Spinal cord (tissue), 10 donors: ENCODE data around the gene MOB3B. TPM values are rescaled to one million over a fixed set of nuclear protein-coding genes. Genes with fewer than 3 reads are reported as not detected.

ENCODE experiments used
- DNase-seq, 6 donors: peaks; one replicate each; pipeline versions ENCODE4 v3.0.0 to v3.0.0-alpha.2; 2013 to 2015; ENCODE audit warnings: low spot score in 6 of 6, low read depth in 4 of 6
- H3K27ac ChIP-seq: one replicate; pipeline ENCODE4 v1.5.1; 2013; ENCODE audit warnings: low read depth, low read length, control low read depth
- H3K27me3 ChIP-seq: one replicate; pipeline ENCODE4 v1.6.1; 2013; ENCODE audit warnings: low read length; ENCODE audit not compliant: control insufficient read depth, insufficient read depth
- H3K36me3 ChIP-seq: one replicate; pipeline ENCODE4 v1.6.1; 2013; ENCODE audit warnings: low read length; ENCODE audit not compliant: control insufficient read depth, insufficient read depth
- H3K4me1 ChIP-seq: one replicate; pipeline ENCODE4 v1.6.1; 2013; ENCODE audit warnings: low read length; ENCODE audit not compliant: control insufficient read depth, insufficient read depth
- H3K4me3 ChIP-seq: one replicate; pipeline ENCODE4 v1.5.1; 2013; ENCODE audit warnings: low read depth, low read length, control low read depth
- H3K9me3 ChIP-seq: one replicate; pipeline ENCODE4 v1.6.1; 2013; ENCODE audit warnings: low read length; ENCODE audit not compliant: control insufficient read depth, insufficient read depth
- WGBS: methylation state at CpG from one replicate; pipeline ENCODE4 v1.1.5; 2013; ENCODE audit warnings: missing lambda C conversion rate; ENCODE audit not compliant: insufficient coverage; 5-methylcytosine and 5-hydroxymethylcytosine counted together
- long read RNA-seq, 4 donors: transcript quantifications; one replicate each; lab custom pipeline, GENCODE V29; 2026
- polyA plus RNA-seq, 2 donors: library from polyadenylated mRNA; unstranded; fragments of 120-200 nt; gene quantifications; one replicate each; pipeline ENCODE4 v1.2.1, GENCODE V29; 2013; ENCODE audit not compliant: insufficient read length in 2 of 2
- total RNA-seq, 2 donors: library from RNA; depleted of rRNA in 1 of 2; stranded (reverse); fragments of 120-200 nt in 1 of 2; fragments of >200 nt in 1 of 2; gene quantifications; one replicate each; pipeline versions ENCODE4 v1.2.3 to v1.2.4, GENCODE V29; 2013 to 2014
- donor health status: healthy.

The MOB3B gene
- 10 to 100 TPM in 1 of 2 donors, 1 to 10 TPM in 1; 9.4 to 11.8 TPM for total RNA-seq
- 10 to 100 TPM; 20.2 to 34.9 TPM for polyA plus RNA-seq
- long read RNA-seq, donor 1, full-length matches to known transcripts, result 5 of 5 reads
- long read RNA-seq, donor 1, partial matches to known transcripts, result 0 of 5 reads
- long read RNA-seq, donor 1, other reads (novel, unspliced or antisense), result 0 of 5 reads
- long read RNA-seq, donor 2, full-length matches to known transcripts, result 6 of 6 reads
- long read RNA-seq, donor 2, partial matches to known transcripts, result 0 of 6 reads
- long read RNA-seq, donor 2, other reads (novel, unspliced or antisense), result 0 of 6 reads
- long read RNA-seq, donor 3, full-length matches to known transcripts, result 8 of 8 reads
- long read RNA-seq, donor 3, partial matches to known transcripts, result 0 of 8 reads
- long read RNA-seq, donor 3, other reads (novel, unspliced or antisense), result 0 of 8 reads
- long read RNA-seq, donor 4, full-length matches to known transcripts, result 4 of 4 reads
- long read RNA-seq, donor 4, partial matches to known transcripts, result 0 of 4 reads
- long read RNA-seq, donor 4, other reads (novel, unspliced or antisense), result 0 of 4 reads

GRCh38 chr9:27529316-27530278, at the start of gene MOB3B:
Gene MOB3B, minus strand, starts transcription at chr9:27529814. Its CDS starts 74,264 bp downstream, at chr9:27455550.
- Histone ChIP-seq H3K4me1 (peaks cover 15% of the 10 kb centered on the region), H3K36me3 (no peaks in the 10 kb centered on the region), H3K27ac (peak within 1 kb of the TSS; percentile 82), H3K27me3 (no peaks in the 10 kb centered on the region), H3K9me3 (no peaks in the 10 kb centered on the region), H3K4me3 (peak within 1 kb of the TSS; percentile 79)
- under 1% methylated on average over 72 of the region's 74 CpGs for WGBS
- peak; percentile 59 to 94 (median 70) for DNase-seq

- Histone ChIP-seq H3K4me1 (peaks cover 5% of the 10 kb centered on the region), H3K4me3 (peak overlapping the region; percentile 72), H3K36me3 (no peaks in the 10 kb centered on the region), H3K27me3 (no peaks in the 10 kb centered on the region), H3K9me3 (peaks cover 2% of the 10 kb centered on the region), H3K27ac (peak overlapping the region; percentile 98)
- DNase-seq, result peak; percentile 96 to 100 (median 97)
- under 1% methylated on average over 27 of the region's 35 CpGs for WGBS
Observed at GRCh38 chr9:27573634-27574590, 44.3 kb upstream of the MOB3B start.

GRCh38 chr9:27572918-27573633, 43.5 kb upstream of the MOB3B start, which contains the start of gene C9orf72:
Gene C9orf72, minus strand, starts transcription at chr9:27573481. Its CDS starts 6,361 bp downstream, at chr9:27567120.
- WGBS, result 0% methylated on average over 55 of the region's 72 CpGs
- no peaks in the 10 kb centered on the region for H3K27me3 ChIP-seq
- peak within 1 kb of the TSS; percentile 98 for H3K27ac ChIP-seq
- peak in 3 of 6 donors; percentile 24 to 52 (median 46) for DNase-seq
- H3K36me3 ChIP-seq, result no peaks in the 10 kb centered on the region
- H3K4me1 ChIP-seq, result peaks cover 5% of the 10 kb centered on the region
- H3K9me3 ChIP-seq, result peaks cover 2% of the 10 kb centered on the region
- H3K4me3 ChIP-seq, result peak within 1 kb of the TSS; percentile 72

GRCh38 chr9:27572566-27572917, 42.9 kb upstream of the MOB3B start:
- peak; percentile 27 to 81 (median 66) for DNase-seq
- H3K27me3 ChIP-seq, result no peaks in the 10 kb centered on the region

GRCh38 chr9:27572061-27572460, 42.4 kb upstream of the MOB3B start:
- peak overlapping the region; percentile 72 for H3K4me3 ChIP-seq
- H3K4me1 ChIP-seq, result peaks cover 5% of the 10 kb centered on the region
- peak in 1 of 6 donors; percentile 41 for DNase-seq
- H3K27me3 ChIP-seq, result no peaks in the 10 kb centered on the region
- WGBS, result no CpG with 5 or more reads among the region's 3 CpGs
- peak overlapping the region; percentile 98 for H3K27ac ChIP-seq
- no peaks in the 10 kb centered on the region for H3K36me3 ChIP-seq
- H3K9me3 ChIP-seq, result no peaks in the 10 kb centered on the region

More at GRCh38 chr9:27572566-27572917, 42.9 kb upstream of the MOB3B start:
- Histone ChIP-seq H3K9me3 (no peaks in the 10 kb centered on the region), H3K27ac (peak overlapping the region; percentile 98), H3K36me3 (no peaks in the 10 kb centered on the region), H3K4me1 (peaks cover 5% of the 10 kb centered on the region), H3K4me3 (peak overlapping the region; percentile 72)
- 0% methylated on average over 6 of the region's 6 CpGs for WGBS

- no peak for DNase-seq
- Histone ChIP-seq H3K4me3 (no peak overlapping the region), H3K27ac (no peak overlapping the region)
Observed at GRCh38 chr9:27571011-27571410, 41.4 kb upstream of the MOB3B start.

GRCh38 chr9:27569406-27569805, 39.8 kb upstream of the MOB3B start:
- DNase-seq, result no peak
- no peak overlapping the region for H3K27ac ChIP-seq
- peaks cover 5% of the 10 kb centered on the region for H3K4me1 ChIP-seq
- no peaks in the 10 kb centered on the region for H3K9me3 ChIP-seq
- H3K4me3 ChIP-seq, result no peak overlapping the region
- no peaks in the 10 kb centered on the region for H3K36me3 ChIP-seq
- no peaks in the 10 kb centered on the region for H3K27me3 ChIP-seq
- no CpG with 5 or more reads among the region's 2 CpGs for WGBS

More at GRCh38 chr9:27571011-27571410, 41.4 kb upstream of the MOB3B start:
- H3K36me3 ChIP-seq, result no peaks in the 10 kb centered on the region
- WGBS, result no CpG with 5 or more reads among the region's 4 CpGs
- H3K4me1 ChIP-seq, result peaks cover 5% of the 10 kb centered on the region
- H3K27me3 ChIP-seq, result no peaks in the 10 kb centered on the region
- no peaks in the 10 kb centered on the region for H3K9me3 ChIP-seq

GRCh38 chr9:27566118-27566517, 36.5 kb upstream of the MOB3B start:
- no peak for DNase-seq
- Histone ChIP-seq H3K9me3 (no peaks in the 10 kb centered on the region), H3K36me3 (no peaks in the 10 kb centered on the region), H3K27me3 (no peaks in the 10 kb centered on the region), H3K4me3 (no peak overlapping the region), H3K27ac (no peak overlapping the region), H3K4me1 (no peaks in the 10 kb centered on the region)
- no CpG with 5 or more reads among the region's 1 CpG for WGBS
